CD4-positive, alpha-beta T cell treated with Interferon alpha-2 for 1 hour (primary cell): ENCODE measurements around the gene TSPAN11.
"Not testable (repeated sequence)": the region's sequence is repeated elsewhere in the genome, so short reads cannot be mapped to it uniquely, and the experiment has no call there.

ENCODE experiments used
- DNase-seq, 2 donors: peaks; one replicate each; pipeline ENCODE4 v3.0.0-alpha.2; 2020 to 2022

The TSPAN11 gene

GRCh38 chr12:30926243-30927221 lies at the start of gene TSPAN11:
TSS of gene TSPAN11 (plus strand) at chr12:30926748. CDS start at chr12:30953992, 27,244 bp downstream.
- DNase-seq: no peak

GRCh38 chr12:30877105-30877875 lies 49.3 kb upstream of the TSPAN11 start:
- no peak for DNase-seq

DNA sequence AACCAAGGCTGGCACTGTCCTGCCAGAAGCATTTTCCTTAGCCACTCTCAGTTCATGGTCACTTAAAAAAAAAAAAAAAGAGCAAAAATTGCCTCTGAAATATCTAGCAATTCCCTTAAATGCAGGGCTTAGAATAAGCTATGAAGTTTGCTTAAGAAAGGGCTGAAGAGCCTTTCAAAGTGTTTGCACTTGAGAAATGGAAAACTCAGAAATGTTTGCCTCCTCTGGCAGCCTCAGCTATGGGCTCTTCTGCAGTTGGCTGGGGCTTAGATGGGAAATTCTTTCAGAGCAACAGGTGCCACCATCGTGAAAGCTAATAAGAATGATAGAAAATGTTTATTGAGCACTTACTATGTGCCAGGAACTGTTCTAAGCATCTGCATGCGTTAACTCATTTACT lies 48.5 kb upstream of the TSPAN11 start:
- DNase-seq: no peak

- no peak for DNase-seq
These were observed 46.5 kb upstream of the TSPAN11 start for GRCh38 chr12:30880061-30880460.

DNA sequence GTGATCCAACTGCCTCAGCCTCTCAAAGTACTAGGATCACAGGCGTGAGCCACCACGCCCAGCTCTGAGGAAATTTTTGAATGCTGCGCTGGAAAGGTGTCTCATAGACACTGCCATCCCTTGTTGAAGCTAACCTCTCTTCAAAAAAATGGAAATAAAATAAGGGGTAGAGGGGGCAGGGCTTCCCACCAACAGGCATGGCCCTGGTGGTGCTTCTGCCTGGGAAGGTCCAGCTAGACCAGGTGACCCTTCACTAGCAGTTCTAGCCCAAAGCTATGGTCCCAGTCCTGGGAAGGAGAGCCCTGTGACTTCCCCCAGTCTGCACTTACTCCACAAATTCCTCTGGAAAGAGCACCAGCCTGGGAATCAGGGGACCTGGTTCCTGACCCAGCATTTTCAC lies 45.7 kb upstream of the TSPAN11 start:
- DNase-seq: no peak

GRCh38 chr12:30882706-30883105 lies 43.8 kb upstream of the TSPAN11 start:
- DNase-seq: no peak

DNA sequence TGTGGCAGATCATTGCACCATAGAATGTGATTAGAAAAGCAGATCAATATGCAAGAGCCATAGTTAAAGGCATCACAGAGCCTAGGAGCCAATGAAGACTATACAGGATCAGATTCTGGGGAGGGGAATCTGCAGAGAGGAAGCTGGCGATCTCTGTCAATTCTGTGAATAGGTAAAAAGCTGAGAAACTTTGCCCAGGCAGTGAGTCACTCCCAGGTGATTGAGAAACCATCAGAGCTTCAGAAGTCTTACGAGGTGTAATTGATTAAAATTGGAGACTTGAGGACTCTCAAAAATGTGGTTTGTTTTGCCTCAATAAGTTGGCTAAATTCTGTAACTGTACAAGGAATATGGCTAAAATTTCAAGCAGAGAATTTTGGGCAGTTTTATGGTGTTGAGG lies 41.7 kb upstream of the TSPAN11 start:
- no peak for DNase-seq

DNA sequence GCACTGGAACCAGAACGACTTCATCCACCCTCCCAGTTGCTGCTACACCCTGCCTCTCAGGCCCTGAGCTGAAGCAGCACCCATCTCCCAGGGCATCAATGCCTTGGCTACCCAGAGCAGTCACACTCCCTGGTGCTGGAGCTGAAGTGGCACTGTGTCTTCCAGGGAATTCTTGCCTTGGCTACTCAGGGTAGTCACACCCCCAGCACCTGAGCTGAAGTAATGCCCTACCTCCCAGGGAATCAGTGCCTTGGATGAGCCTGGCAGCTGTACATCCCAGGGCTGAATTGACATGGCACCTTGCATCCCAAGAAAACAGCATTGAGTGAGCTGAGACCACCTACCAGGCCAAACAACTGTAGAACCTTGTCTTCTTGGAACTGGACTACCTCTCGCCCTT lies 41.2 kb upstream of the TSPAN11 start:
- no peak for DNase-seq

- DNase-seq: no peak
These were observed 39.3 kb upstream of the TSPAN11 start for GRCh38 chr12:30887226-30887625.

- DNase-seq: no peak
These were observed 38.3 kb upstream of the TSPAN11 start for GRCh38 chr12:30888241-30888640.

DNA sequence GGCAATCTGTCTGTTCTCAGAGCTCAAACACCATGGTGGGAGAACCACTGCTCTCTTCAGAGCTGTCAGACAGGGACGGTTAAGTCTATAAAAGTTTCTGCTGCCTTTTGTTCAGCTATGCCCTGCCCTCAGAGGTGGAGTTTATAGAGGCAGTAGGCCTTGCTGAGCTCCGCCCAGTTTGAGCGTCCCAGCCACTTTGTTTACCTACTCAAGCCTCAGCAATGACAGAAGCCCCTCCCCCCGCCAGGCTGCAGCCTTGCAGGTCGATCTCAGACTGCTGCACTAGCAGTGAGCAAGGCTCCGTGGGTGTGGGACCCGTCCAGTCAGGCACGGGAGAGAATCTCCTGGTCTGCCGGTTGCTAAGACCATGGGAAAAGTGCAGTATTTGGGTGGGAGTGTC lies 32.0 kb upstream of the TSPAN11 start:
- not testable (repeated sequence) for DNase-seq

- DNase-seq: no peak
These were observed 30.1 kb upstream of the TSPAN11 start for GRCh38 chr12:30896461-30896860.

DNA sequence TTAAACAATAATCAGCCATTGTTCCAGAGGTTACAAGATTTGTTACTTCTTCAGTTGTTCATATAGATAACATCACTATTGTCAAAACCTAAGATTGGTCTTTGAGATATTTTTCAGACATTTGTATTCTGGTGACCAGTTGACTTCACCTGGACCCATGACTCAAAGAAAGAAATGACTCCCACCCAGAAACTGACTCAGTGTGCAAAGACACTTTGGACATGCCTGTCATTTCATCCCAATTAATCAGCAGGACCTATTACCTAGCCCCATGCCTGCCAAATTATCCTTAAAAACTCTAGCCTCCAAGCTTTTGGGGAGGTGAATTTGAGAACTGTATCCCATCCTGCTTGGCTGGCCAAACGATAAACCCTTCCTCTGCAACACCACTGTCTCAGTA lies 27.7 kb upstream of the TSPAN11 start:
- no peak for DNase-seq

DNA sequence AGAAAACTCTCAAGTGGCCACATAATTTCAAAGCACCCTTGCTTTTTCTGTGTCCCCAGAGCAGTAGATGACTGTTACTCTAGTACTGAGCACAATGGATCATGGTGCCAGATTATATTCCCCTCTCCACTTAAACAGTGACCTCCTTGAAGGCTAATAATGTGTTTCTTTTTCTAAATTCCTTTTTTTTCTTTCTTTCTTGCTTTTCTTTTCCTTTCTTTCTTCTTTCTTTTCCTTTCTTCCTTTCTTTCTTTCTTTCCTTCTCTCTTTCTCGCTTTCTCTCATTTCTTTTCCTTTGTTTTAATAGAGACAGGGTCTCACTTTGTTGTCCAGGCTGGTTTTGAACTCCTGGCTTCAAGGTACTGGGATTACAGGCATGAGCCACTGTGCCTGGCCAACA lies 26.2 kb upstream of the TSPAN11 start:
- no peak for DNase-seq

DNA sequence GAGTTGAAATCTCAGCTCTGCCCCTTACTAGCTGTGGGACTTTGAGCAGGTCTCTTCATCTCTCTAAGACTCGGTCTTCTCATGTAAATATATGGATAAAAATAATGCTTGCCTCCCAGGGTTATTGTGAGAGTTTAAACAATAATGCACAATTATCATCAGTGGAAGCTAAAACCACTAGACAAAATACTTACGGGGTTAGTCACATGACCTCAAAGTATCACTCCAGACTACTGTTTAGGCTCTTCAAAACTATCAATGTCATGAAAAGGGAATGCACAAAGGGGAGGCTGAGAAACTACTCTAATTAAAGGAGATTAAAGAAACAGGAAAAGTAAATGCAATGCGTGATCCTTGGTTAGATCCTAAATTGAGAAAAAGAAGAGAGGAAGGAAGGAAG lies 24.5 kb upstream of the TSPAN11 start:
- DNase-seq: no peak

DNA sequence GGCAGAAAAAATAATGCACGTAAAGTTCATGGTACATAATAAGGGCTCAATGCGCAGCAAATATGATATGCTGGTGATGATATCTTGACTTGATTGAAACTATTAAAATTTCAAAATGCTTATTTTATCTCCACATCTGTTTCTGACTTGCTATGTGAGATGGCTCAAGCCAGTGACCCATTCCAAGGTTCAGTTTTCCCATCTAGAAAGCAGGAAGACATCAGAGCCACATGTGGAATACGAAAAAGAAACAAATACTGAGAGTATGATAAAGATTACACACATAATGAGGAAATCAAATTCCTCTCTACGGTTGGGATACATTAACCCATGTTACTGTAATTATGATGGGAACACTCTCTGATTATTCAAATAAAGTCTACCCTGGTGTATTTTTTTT lies 24.0 kb upstream of the TSPAN11 start:
- DNase-seq: no peak

DNA sequence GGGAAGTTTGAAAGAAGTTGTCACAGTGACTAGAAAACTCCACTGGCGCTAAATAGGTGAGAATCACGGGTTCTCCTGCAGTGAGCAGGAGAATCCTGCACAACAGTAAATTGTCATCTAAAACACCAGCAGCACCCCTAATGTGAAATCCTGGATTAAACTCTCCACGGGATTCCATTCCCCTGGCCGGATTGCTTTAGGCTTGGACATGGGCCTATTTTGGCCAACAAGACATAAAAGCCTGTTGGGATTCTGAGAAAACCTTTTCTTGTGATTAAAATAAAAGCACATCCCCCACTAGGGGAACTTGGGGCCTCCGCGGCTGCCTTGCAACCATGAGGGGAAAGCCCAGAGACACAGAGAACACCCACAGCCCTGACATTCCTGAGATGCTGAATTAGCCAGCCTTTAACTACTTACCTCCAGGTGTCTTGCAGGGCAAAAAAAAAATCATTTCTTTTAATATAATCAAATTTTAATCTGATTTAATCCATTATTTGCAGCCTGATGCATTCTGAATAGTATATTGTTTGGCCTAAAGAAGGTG lies 21.0 kb upstream of the TSPAN11 start:
- DNase-seq: no peak

DNA sequence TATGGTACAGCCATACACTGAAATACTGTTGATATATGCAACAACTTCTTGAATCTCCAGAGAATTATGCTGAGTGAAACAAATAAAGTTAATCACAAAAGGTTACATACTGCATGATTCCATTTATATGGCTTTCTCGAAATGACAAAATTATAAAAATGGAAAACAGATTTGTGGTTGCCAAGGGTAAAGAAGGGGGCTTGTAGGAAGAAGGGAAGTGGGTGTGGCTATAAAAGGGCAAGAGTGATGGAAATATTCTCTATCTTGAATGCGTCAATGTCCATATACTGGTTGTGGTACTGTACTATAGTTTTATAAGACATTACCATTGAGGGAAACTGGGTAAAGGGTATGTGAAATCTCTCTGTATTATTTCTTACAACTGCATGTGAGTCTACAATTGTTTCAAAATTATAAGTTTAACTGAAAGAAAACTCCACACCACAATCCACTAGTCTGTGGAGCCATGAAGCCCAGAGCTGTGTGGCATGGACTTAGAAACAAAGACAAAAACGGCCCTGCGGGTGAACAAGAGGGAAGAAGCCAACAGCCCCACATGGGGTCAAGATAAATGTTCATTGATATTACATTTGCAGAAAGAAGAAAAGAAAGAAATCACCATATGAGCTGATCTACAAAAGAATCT lies 18.3 kb upstream of the TSPAN11 start:
- DNase-seq: no peak

GRCh38 chr12:30908722-30909348 lies 17.7 kb upstream of the TSPAN11 start:
- no peak for DNase-seq

- DNase-seq: no peak
These were observed 17.1 kb upstream of the TSPAN11 start for GRCh38 chr12:30909349-30910037.

GRCh38 chr12:30910038-30910350 lies 16.6 kb upstream of the TSPAN11 start:
- no peak for DNase-seq

GRCh38 chr12:30911207-30911606 lies 15.3 kb upstream of the TSPAN11 start:
- no peak for DNase-seq
